NCI-H1105 (cell line): ENCODE measurements around the gene DNAL1.
"Not testable (repeated sequence)": the region's sequence is repeated elsewhere in the genome, so short reads cannot be mapped to it uniquely, and the experiment has no call there.

Source experiments
- DNase-seq: peaks from one replicate; lab custom pipeline; 2025; lab: John Stamatoyannopoulos, UW

The DNAL1 gene, protein sequence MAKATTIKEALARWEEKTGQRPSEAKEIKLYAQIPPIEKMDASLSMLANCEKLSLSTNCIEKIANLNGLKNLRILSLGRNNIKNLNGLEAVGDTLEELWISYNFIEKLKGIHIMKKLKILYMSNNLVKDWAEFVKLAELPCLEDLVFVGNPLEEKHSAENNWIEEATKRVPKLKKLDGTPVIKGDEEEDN

GRCh38 chr14:73644531-73645247 lies at the start of gene DNAL1:
Gene DNAL1 (plus strand): TSS chr14:73644986. CDS start chr14:73645040, 54 bp downstream.
- peak; percentile 91 for DNase-seq

DNA sequence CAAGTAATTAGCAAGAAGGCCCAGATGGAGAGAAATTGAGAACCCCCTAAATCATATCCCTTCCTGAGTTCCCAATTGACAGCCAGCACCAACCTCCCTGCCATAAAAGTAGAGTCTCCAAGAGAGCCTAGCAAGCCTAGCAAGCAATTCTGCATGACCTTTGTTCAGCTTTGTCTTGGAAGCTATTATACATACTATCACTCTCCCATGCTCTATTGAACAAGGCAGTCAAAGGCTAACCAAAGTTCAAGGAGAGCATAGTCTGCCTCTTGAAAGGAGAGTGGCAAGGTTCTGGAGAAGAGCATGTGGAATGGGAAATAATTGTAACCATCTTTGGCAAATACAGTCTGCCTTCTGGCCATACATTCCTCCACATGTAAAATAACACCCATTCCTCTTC lies 45.3 kb upstream of the DNAL1 start:
- DNase-seq = no peak

GRCh38 chr14:73602994-73603393 lies 41.8 kb upstream of the DNAL1 start:
- no peak for DNase-seq

- no peak for DNase-seq
Observed at GRCh38 chr14:73606271-73606670, 38.5 kb upstream of the DNAL1 start.

DNA sequence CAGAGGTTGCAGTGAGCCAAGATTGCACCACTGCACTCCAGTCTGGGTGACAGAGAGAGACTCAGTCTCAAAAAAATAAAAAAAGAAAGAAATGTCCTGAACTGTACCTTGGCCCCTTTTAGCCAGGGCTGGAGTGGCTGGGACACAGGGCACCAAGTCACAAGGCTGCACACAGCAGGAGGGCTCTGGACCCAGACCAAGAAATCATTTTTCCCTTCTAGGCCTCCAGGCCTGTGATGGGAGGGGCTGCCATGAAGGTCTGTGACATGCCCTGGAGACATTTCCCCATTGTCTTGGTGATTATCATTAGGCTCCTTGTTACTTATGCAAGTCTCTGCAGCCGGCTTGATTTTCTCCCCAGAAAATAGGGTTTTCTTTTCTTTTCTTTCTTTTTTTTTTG lies 37.5 kb upstream of the DNAL1 start:
- no peak for DNase-seq

DNA sequence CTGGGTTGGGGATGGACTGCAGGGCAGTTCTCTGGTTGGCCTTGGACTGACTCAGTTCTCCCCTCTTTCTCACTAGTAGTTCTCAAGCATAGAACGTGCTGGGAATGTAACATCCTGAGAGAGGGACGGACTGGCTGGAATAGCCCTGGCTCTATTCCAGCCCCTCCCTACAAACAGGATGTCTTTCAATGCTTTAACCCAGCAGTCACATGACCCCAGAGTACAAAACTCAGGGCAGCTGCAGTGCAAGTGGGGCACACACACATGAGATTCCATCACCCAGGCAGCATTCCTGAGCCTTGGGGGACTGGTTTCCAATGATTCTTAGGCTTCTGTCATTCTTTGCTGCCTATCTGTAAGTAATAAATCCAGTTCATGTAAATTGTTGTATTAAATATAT lies 34.1 kb upstream of the DNAL1 start:
- DNase-seq = no peak

GRCh38 chr14:73612339-73613045 lies 32.3 kb upstream of the DNAL1 start, which contains the start of gene ACOT6:
Gene ACOT6 (plus strand): TSS chr14:73612517. CDS start chr14:73612572, 55 bp downstream.
- DNase-seq = peak; percentile 40

DNA sequence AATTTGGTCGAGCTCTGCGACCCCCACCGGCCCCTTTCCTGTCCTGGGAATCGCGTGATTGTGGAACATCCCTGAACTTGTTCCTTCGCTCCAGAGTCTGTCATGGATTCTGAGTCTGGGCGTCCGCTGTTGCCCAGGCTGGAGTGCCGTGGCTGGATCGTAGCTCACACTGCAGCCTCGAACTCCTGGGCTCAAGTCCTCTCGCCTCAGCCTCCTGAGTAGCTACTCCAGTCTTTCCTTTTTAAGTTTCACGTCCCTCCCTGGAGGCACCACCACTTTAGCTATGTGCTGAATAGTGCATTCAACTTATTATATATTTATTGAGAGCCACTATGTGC lies 31.8 kb upstream of the DNAL1 start:
- DNase-seq = peak; percentile 15

GRCh38 chr14:73613419-73613963 lies 31.3 kb upstream of the DNAL1 start:
- DNase-seq = no peak

- DNase-seq = no peak
Observed at GRCh38 chr14:73616831-73617230, 28.0 kb upstream of the DNAL1 start.

DNA sequence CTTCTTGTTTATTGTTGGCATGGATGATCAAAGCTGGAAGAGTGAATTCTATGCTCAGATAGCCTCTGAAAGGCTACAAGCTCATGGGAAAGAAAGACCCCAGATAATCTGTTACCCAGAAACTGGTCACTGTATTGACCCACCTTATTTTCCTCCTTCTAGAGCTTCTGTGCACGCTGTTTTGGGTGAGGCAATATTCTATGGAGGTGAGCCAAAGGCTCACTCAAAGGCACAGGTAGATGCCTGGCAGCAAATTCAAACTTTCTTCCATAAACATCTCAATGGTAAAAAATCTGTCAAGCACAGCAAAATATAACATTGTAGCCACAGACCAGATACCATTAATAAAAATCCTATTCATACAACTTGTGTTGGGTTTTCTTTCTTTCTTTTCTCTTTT lies 25.3 kb upstream of the DNAL1 start:
- no peak for DNase-seq

- no peak for DNase-seq
Observed at GRCh38 chr14:73620268-73620667, 24.5 kb upstream of the DNAL1 start.

GRCh38 chr14:73623504-73624054 lies 21.2 kb upstream of the DNAL1 start:
- DNase-seq = no peak

DNA sequence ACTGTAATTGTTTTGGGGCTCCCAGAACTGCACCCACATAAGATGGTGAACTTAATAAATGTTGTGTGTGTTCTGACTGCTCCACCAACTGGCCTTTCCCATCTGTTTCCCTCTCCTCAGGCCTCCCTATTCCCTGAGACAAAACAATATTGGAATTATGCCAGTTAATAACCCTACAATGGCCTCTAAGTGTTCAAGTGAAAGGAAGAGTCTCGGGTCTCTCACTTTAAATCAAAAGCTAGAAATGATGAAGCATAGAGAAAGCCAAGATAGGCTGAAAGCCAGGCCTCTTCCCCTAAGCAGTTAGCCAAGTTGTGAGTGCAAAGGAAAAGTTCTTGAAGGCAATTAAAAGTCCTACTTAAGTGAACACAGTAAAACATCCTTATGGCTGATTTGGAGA lies 19.1 kb upstream of the DNAL1 start:
- DNase-seq = no peak

GRCh38 chr14:73627151-73627558 lies 17.6 kb upstream of the DNAL1 start:
- no peak for DNase-seq

DNA sequence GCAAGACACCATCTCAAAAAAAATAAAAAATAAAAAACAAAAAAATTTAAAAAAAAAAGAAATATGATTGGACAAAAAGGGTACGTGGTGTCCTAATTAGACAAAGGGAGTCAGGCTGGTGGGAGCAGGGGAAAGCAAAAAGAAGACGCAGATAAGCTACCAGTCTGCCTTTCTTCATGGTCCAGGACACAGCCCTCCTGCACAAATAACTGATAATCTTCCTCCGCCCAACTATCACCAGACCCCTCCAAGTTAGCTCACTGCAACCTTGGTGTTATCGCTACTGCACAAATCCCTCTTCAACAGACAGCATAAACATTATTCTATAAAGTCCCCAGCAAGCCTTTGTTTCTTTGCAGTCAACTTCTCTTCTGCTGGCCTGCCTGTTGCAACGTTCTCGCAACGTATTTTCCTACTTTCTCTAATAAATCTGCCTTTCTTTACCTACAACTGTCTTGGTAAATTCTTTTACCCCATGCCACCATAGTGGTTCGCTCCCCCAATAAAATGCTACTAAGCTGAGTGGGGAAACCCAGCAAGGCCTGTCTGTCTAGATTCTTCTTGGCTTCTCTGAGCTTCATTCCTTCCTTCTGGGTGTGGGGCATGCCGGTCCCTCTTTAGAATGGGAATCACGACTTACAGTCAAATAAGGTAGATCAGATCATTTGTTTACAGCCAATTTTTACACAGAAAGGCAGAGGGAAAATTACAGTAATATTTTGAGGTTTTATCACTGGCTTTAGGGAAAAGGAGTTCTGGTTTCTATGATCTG lies 14.6 kb upstream of the DNAL1 start:
- DNase-seq = no peak

DNA sequence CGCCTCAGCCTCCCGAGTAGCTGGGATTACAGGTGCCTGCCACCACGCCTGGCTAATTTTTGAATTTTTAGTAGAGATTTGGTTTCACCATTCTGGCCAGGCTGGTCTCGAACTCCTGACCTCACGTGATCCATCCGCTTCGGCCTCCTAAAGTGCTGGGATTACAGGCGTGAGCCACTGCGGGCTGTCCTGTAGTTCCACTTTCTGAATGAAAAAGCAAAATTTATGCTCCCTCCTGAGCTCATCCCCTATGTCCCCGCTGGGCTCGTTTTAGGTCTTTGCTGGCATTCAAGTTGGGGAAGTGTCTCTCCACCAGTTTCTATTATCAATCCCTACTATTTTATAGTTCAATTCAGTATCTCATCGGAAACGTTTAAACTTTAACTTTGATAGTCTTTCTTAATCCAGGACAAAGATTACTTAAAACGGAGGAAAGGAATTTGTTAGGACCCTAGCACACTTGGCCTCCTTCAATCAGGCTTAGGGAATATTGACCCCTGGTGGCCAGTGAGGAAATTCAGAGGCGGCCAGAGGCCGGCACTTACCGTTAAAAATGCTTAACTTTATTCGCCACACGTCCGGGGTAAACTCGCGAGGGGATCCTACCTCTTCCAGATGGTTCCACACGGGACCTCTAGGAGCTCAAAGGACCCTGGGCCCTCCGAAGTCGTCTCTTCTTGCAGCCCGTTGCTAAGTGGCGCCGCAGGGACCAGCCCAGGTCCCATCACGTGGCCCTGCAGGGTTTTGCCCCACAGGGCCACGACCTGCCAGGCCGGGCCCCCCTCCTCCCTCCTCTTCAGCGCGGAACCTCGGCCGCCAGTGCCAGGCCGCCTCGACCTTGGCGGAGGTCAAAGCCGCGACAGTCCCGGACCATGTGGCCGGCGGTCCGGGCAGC lies 11.4 kb upstream of the DNAL1 start:
- DNase-seq = peak; percentile 54

- peak; percentile 13 for DNase-seq
Observed at GRCh38 chr14:73634011-73634833, 10.6 kb upstream of the DNAL1 start.

DNA sequence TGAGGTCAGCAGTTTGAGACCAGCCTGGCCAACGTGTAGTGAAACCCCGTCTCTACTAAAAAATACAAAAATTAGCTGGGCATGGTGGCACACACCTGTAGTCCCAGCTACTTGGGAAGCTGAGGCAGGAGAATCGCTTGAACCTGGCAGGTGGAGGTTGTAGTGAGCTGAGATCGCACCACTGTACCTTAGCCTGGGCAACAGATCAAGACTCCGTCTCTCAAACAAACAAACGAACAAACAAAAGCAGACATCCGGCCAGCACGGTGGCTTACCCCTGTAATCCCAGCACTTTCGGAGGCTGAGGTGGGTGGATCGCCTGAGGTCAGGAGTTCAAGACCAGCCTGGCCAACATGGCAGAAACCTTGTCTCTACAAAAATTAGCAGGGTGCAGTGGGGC lies 8.4 kb upstream of the DNAL1 start:
- not testable (repeated sequence) for DNase-seq

- no peak for DNase-seq
Observed at GRCh38 chr14:73637830-73638229, 7.0 kb upstream of the DNAL1 start.
